GM21526 (cell line): ENCODE measurements around the gene HCN3.
"Not testable (repeated sequence)": the region's sequence is repeated elsewhere in the genome, so short reads cannot be mapped to it uniquely, and the experiment has no call there.

Experiments used
- ATAC-seq: cut with Tn5 transposase; IDR thresholded peaks from one replicate; pipeline ENCODE4 v1.9.1; 2021; ENCODE audit warnings: moderate library complexity; ENCODE audit not compliant: unreplicated experiment, low FRiP score

Gene HCN3

DNA sequence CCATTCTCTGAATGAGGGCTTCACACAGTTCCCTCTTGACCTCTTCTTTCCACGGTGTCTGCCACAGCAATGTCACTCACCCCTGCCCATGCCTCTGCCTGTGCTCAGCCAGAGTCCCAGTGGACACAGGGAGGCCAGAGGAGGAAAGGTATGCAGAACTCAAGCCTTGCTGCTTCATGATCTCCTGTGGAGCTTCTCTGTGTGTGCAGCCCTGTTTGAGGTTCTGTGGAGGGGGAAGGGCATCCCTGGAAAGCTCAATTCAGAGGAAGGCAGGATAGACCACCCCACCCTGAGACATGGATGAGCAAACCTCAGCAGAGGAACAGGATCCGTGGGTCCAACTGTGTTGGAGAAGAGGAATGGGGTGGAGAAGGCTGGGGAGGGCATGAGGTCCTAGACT, 2.0 kb downstream of the HCN3 start:
- ATAC-seq = no peak

DNA sequence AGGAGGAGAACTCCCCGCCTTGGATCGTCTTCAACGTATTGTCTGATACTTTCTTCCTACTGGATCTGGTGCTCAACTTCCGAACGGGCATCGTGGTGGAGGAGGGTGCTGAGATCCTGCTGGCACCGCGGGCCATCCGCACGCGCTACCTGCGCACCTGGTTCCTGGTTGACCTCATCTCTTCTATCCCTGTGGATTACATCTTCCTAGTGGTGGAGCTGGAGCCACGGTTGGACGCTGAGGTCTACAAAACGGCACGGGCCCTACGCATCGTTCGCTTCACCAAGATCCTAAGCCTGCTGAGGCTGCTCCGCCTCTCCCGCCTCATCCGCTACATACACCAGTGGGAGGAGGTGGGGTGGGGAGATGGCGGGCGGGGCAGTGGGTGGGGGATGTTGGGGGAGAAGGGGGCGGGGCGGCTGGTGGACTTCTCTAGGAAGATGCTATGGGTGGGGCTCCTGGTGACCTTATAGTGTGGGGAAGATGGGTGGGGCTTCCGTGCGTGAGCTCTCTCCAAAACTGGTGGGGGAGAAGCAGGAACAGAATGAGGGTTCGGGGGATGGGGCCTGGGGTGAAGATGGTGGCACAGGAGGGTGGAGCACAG, 5.3 kb downstream of the HCN3 start:
- ATAC-seq = no peak

DNA sequence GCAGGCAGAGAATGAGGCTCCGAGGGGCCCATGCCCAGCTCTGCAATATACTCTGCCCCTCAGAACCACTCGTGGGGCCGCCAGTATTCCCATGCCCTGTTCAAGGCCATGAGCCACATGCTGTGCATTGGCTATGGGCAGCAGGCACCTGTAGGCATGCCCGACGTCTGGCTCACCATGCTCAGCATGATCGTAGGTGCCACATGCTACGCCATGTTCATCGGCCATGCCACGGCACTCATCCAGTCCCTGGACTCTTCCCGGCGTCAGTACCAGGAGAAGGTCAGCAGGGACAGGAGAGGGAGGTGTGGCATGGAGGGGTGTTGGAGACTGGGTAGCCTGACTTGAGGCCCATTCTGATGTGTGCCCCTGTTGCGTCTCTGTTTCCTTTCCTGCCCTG, 7.2 kb downstream of the HCN3 start:
- ATAC-seq = no peak

DNA sequence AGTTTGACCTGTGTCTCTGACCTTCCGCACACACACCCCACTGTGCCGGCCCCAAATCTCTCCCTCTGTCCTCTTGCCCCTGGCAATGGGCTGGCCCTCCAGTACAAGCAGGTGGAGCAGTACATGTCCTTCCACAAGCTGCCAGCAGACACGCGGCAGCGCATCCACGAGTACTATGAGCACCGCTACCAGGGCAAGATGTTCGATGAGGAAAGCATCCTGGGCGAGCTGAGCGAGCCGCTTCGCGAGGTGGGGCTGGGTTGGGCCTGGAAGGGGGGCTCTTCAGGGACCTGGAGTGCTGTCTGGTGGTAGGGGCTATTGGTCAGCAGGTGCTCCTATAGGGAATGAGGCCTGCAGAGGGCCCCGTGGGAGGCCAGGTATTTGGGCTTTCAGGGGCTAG, 7.8 kb downstream of the HCN3 start:
- no peak for ATAC-seq

DNA sequence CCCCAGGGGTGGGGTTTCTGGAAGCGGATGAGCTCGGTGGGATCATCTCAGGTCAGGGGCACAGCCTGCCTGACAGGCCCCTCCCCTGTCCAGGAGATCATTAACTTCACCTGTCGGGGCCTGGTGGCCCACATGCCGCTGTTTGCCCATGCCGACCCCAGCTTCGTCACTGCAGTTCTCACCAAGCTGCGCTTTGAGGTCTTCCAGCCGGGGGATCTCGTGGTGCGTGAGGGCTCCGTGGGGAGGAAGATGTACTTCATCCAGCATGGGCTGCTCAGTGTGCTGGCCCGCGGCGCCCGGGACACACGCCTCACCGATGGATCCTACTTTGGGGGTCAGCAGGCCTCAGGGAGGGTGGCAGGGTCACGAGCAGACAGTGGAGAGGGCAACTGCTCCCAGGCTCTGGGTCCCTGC, 8.4 kb downstream of the HCN3 start:
- ATAC-seq = no peak

DNA sequence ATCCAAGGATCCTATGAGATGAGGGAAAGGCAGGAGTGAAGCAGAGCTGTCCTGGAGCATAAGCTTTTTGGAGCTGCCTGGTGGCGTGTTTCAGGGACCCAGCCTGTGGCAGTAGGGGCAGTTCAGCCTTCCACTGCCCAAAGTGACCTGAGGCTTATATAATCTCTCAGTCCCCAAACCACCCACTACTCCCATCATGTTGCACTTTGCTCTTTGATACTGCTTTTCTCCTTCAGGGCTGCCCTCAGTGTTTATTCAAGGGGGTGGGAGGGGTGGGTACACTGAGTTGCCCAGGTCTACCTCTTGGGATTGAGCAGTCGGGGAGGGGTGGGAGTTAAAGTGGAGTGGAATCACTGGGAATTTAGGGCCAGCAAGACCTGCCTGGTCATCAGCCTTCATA, 9.3 kb downstream of the HCN3 start:
- ATAC-seq = no peak

DNA sequence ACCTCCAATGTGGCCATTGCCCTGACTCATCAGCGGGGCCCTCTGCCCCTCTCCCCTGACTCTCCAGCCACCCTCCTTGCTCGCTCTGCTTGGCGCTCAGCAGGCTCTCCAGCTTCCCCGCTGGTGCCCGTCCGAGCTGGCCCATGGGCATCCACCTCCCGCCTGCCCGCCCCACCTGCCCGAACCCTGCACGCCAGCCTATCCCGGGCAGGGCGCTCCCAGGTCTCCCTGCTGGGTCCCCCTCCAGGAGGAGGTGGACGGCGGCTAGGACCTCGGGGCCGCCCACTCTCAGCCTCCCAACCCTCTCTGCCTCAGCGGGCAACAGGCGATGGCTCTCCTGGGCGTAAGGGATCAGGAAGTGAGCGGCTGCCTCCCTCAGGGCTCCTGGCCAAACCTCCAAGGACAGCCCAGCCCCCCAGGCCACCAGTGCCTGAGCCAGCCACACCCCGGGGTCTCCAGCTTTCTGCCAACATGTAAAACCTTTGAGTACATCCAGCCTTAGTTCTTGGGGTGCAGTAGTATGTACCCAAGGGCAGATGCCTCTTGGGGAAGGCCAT, 10.8 kb downstream of the HCN3 start:
- no peak for ATAC-seq

DNA sequence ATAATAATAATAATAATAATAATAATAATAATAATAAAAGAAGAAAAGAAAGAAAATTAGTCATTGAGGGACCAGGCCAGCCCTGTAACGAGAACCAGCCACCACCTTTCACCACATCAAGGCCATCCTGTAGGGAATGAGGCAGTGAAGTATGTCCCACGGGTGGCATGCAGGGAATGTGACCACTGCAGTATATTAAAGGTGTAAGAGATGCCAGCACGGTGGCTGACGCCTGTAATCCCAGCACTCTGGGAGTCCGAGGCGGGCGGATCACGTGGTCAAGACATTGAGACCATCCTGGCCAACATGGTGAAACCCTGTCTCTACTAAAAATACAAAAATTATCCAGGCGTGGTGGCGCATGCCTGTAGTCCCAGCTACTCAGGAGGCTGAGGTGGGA, 13.7 kb downstream of the HCN3 start:
- not testable (repeated sequence) for ATAC-seq

DNA sequence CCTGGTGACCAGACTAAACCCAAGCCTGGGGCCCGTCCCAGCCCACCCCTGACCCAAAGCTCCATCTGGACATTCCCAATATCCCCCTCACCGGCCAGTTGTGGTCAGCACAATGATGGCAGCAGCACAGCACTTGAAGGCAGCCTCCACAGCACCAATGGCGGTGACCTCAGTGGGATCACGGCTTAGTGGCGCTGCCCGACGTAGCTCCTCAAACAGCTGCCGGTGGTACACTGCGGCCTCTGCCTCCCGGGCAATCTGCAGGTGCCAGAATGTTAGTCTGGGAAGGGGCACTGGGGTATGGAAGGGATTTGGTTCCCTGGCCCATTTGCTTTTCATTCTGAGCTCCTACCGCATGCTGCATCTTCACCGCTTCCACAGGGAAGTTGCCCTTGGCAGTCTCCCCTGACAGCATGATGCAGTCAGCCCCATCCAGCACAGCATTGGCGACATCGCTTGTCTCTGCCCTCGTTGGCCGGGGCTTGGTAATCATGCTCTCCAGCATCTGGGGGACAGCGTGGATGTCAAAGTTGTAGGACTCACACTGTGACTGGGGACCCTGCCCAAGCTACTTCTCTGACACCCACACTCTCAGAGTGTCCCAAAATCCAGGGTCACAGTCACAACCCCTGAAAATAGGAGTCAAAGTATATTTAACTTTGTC, 16.0 kb downstream of the HCN3 start:
- ATAC-seq = no peak

DNA sequence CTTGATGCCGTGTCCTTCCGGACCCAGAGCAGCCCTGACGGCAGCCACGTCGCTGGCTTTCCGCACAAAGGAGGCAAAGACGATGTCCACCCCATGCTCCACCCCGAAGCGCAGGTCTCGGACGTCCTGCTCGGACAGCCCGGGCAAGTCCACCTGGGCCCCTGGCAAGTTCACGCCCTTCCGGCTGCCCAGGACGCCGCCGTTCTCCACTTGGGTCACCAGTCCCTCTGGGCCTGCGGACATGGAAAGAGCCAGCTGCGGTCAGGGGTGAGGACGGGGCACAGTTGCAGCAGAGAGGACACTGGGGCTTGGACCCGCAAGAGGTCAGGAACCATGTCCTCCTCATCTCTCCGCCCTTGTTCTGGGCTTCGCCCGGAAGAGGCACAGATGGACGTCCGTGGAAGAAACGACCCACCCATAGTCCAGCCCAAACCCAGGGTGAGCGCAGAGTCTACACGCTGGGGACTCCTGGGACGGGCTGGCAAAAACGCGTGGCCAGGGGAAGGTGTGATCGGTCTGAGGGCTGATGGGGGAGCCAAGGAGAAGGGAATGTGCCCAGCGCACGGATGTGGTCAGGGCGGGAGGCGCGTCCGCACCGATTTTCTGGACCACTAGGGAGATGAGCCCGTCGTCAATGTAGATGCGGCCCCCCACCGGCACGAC, 17.4 kb downstream of the HCN3 start:
- ATAC-seq = no peak

DNA sequence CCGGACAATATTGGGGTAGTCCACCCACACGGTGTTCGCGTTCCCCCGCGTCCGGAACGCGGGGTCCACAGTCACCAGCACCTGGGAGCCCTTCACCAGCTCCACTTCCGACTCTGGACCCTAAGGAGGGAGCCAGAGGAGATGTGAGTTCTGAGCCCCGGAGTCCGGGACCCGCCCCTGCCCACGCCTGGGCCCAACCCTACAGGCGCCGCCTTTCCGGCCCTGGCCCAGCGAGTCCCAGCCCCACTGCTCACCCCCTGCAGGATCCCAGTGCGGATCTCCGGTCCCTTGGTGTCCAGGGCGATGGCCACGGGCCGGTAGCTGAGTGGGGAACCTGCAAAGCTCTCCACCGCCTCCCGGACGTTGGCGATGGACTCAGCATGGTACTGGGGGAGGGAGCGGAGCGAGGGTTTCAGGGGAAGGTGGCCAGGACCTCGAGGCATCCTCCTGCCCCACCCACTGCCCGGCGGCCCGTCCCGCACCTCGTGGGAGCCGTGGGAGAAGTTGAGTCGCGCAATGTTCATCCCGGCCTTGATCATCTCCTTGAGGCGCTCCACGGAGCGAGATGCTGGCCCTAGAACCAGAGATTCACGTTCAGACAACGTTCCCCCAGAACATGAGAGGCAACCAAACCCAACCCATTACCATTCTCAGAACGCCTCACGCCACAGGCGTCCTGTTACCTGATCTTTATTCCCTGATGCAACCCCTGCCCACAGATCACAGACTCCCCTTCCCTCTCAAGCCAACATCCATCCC, 18.1 kb downstream of the HCN3 start:
- ATAC-seq = no peak

DNA sequence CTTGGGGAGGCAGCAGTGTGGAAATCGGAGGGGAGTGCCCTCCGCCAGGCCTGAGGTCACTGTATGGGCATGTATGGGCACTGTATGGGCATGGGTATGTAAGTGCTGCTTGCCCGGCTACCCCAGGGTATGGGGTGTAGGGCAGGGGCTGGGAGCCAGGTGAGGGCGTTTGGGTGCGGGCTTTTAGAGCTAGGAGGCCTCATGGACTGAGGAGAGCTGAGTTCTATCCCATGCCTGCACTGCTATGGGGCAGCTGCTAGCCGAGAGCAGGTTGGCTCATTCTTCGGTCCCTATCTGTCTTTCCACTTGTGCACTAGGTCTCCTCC, 18.6 kb downstream of the HCN3 start:
- no peak for ATAC-seq

DNA sequence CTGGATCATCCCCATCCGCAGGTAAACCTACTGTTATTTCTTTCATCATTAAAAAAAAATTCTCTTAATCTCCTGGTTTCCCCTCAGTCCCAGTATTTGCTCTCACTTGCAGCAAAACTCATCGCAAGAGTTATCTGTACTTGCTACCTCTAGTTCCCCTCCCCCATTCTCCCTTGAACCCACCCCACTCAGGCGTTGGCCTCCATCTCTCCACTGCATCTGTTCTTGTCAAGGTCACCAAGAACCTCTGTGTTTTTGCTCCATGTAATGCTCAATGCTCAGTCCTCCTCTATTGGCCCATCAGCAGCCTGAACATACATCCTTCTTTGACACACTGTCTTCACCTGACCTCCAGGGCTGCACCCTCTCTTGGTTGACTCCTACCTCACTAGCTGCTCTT, 19.4 kb downstream of the HCN3 start:
- no peak for ATAC-seq

DNA sequence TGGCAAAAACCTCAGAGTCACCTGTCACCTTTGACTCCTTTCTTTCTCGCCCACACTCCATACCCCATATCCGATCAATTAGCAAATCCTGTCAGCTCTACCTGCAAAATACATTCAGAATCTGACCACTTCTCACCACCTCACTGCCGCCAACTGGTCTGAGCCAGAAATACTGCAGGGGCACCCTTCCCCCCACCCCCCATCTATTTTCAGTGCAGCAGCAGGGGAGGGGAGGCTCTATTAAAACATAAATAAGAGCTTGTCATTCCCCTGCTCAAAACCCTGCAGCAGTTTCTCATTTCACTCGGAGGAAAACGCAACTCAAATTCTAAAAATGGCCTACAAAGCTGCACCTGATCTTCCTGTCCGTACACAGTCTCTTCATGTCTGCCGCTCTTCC, 20.1 kb downstream of the HCN3 start:
- ATAC-seq = no peak

DNA sequence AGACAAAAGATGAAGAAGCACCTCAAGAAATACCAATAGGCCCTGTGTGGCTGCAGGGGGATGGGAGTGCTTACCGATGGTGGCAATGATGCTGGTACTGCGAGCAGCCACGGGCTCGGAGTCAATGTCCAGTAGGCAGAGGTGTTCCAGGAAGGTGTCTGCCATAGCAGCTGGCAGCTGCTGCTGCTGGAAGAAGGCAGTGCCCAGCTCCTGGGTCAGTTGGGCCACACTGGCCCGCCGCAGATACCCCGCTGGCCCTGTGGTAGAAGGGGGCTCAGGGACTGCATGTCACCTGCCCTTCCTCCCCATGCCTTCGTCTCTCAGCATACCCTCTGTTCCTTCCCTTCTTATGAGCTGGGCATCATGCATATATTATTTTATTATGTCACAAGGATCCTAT, 22.8 kb downstream of the HCN3 start:
- no peak for ATAC-seq

DNA sequence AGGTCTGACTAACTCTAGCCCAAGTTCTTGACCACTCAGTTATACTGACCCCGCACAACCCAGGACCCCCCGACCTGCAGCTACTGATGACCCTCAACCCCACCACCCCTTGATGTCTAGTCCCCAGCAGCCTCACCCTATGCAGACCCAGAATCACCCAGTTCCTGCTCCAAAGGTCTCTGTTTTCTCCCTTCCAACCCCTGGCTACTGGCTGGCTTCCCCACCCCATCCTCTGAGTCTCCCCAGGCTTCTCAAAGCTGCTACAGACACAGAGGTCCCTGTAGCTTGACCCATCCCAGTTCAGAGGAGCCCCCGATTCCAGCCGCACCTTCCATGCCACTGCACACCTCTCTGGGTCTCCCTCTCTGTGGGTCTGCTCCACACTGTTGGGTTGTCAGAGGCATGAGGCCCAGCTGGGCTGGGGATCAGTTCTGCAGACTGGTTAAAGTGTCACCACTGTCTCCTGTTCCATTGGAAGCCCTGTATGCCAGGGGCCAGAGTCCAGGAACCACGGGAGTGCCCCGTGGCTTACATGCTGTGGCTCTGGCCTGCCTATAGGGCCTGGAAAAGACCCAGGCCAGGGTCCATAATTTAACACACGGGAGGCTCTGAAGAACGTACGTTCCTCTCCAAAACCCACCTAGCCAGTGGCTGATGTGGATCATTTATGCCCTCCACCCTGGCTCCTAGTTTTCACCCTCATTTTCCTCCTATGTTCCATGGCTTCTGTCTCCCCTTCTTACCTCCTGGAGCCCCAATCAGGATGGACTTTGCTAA, 23.5 kb downstream of the HCN3 start:
- no peak for ATAC-seq

DNA sequence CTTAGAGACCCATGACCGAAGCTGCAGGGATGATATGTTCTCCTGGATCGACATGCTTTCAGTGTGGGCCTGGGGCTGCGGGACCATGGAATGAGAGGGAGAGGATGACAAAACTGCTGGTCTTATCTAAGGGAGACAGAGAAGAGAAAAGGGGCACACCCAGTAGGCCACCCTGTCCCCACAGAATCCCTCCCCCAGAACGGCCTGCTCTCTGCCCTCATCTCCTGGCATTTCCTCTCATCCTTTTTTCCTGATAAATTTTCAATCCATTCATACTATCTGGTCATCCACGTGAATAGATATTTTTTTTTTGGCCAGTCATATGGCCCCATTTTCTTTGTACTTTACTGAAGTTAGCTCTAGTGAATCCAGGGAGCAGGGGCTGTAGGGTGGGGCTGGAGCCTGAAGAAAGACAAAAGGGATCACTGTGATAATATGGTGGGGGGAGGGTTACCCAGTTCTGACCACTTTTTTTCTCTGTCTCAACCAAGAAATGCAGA, 24.1 kb downstream of the HCN3 start, which contains the start of gene PKLR:
TSS of gene PKLR (minus strand) at position 97 of the 500 bp plus-strand sequence. CDS start at position 54, 43 bp downstream.
- no peak for ATAC-seq

DNA sequence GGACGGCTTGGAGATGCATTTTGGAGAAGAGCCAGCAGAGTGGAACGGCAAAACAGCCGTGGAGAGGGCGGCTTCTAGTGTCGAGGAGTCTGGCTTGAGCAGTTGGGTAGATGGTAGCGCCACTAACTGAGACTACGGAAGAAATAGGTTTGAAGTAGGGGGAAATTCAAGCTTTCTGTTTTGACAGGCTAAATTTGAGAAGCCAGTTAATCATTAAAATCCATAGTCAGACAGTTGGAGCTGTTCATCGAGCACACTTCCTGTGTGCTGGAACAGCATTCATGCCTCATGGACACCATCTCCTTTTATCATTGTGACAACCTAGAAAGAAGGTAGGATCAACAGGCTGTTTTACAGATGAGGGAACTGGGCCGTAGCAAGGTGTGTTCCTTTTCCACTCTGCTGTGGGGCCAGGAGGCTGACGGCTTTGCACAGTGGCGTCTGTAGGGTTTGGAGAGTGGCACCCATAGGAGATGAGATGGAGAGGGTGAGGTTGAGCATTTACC, 27.3 kb downstream of the HCN3 start:
- no peak for ATAC-seq

DNA sequence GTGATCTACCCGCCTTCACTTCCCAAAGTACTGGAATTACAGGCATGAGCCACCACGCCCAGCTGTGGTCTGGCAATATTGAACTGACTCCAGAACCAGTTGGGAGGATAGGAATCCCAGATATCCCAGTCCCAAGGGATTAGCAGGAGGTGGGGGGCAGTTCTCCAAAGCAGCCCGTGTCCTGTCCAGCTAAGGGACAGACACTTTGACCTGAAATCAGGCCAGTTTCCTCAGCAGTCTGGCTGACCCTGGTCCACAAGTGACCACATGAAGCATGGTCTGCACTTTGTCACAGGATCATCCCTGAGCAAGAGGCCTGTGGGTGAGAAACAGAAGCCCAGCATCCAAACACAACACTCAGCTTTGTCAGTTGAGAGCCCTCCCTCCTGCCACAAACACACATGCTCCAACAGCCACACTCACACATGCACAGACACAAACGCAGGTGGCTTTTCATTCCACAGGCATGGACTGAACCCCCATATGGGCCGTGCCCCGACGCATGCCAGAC, 28.7 kb downstream of the HCN3 start:
- ATAC-seq = no peak

DNA sequence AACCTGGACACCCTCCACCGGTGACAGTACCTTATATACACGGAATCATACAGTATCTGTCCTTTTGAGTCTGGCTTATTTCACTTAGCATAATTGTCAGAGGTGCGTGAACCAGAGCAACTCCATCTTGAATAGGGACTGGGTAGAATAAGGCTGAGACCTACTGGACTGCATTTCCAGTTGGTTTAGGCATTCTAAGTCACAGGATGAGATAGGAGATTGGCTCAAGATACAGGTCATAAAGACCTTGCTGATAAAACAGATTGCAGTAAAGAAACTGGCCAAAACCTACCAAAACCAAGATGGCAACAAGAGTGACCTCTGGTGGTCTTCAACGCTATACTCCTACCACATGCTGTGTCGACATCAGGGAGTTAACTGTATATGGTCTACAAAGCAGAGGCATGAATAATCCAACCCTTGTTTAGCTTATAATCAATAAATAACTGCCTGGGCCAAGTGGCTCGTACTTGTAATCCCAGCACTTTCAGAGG, 30.0 kb downstream of the HCN3 start:
- no peak for ATAC-seq
